Measurements from ENCODE around the gene GDI1. TPM values are rescaled to one million over a fixed set of nuclear protein-coding genes. Genes with fewer than 3 reads are reported as not detected.

The GDI1 gene
- total and polyA plus RNA-seq, 9 of the 15 experiments (the other 6 are each of a cell fraction or from before 2014, with no cell fraction given) = 0.97 to 82.6 (median 37.5) TPM

DNA sequence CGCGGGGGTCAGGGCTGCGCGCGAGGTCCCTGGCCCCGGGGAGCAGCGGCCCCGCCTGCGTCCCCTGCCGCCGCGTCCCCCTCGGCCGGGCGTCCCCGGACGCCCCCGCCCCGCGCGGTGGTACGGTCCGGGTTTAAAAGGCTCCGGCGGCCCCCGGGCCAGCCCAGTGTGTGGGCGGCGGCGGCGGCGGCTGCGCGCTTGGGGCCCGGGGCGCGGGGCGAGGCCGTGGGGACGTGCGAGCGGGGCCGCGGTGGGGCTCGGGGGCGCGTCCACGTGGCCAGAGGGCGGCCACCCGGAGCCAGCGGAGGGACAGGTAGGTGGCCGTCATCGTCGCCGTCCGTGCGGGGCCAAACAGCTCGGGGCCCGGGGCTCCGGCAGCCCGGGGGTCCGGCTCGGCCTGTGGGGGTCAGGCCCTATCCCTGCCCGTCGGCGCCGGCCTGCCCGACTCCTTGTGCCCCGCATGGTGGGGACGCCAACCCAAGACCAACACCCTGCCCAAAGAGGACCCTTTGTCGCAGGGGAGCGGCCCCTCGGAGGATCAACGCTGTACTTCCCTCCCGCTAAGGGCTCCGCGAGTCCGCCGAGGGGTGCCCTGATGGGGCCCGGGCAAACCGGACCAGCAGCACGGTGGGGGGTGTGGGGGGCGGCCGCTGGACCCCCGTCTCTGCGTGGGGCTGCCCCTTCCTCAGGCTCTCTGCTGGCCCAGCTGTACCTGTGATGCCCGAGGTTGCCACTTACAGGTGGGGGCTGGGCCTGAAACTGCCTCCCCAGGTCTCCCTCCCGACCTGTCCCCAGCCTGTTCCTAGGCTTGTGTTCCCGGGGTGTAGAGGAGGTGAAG lies 21.4 kb downstream of the GDI1 start, which contains the start of gene PLXNA3:
TSS of gene PLXNA3 (plus strand) at position 166 of the 838 bp plus-strand sequence. CDS start 1,903 bp downstream, outside the sequence.
- Histone ChIP-seq H3K4me1 (replicated peaks in 1 of 2; ENCODE audit: control insufficient read depth in 2 of 2, insufficient read depth in 2 of 2, low read length in 2 of 2) (peaks cover 7 to 50% of the 10 kb centered on the region in 2 experiments; a peak in 3 of 5 replicates), H3K9me3 (replicated peaks; ENCODE audit: control insufficient read depth, insufficient read depth, low read depth, low read length) (no peaks in the 10 kb centered on the region), H3K9me1 (ENCODE audit: control insufficient read depth, insufficient read depth, low read length) (no peaks in the 10 kb centered on the region), H3K4me2 (ENCODE audit: insufficient read depth, low read length) (peak within 1 kb of the TSS; percentile 81), H3K79me2 (ENCODE audit: control insufficient read depth, insufficient read depth, low read length) (peaks cover 30% of the 10 kb centered on the region), H3K9ac (ENCODE audit: insufficient read depth in 1 of 2, low read depth in 2 of 2, low read length in 2 of 2) (peak within 1 kb of the TSS; percentile 66 to 92), H4K20me1 (replicated peaks; ENCODE audit: control insufficient read depth, insufficient read depth, low read length) (peaks cover 3% of the 10 kb centered on the region; the same call in 1 of the 2 replicates), H3K27ac (ENCODE audit: extremely low read depth, low read depth, low read length) (peak within 1 kb of the TSS; percentile 74), H3K4me3 (peak within 1 kb of the TSS; percentile 59), H2AFZ (ENCODE audit: low read depth, low read length) (peak within 1 kb of the TSS; percentile 87), H3K36me3 (ENCODE audit: control insufficient read depth, insufficient read depth, low read length) (peaks cover 30% of the 10 kb centered on the region; the same call in 2 of the 3 replicates), H3K27me3 (ENCODE audit: control insufficient read depth in 2 of 2, insufficient read depth in 2 of 2, low read length in 2 of 2) (no peaks in the 10 kb centered on the region)
- ATAC-seq = peak; percentile 66
- peak; percentile 70 to 87 (median 82) for DNase-seq (ENCODE audit: extremely low read depth in 1 of 4, low spot score in 3 of 4)
- BruUV-seq (replicated peaks) = TSS peak; percentile 79
- intact Hi-C loops (cut with micrococcal nuclease) = no loop called here
- ChIA-PET CTCF (ENCODE audit: low intra/inter-chr PET ratio) (interaction anchor here (1.2 kb wide), 1 partner anchor 76 kb away, joined by 3 read pairs; no protein-coding TSS in a partner anchor), POLR2A (interaction anchor here (0.6 to 2.9 kb wide), 12 partner anchors 10 to 75 kb away, joined by 3 to 11 read pairs (median 4); partner anchors contain the start of genes ATP6AP1, LAGE3 and UBL4A)
- in situ Hi-C loops (cut with MboI) = no loop called here
- FAIRE-seq = no peak
- 0% methylated on average over 7 of the region's 88 CpGs for WGBS (ENCODE audit: insufficient coverage, low coverage, missing lambda C conversion rate)
- TF ChIP-seq NONO (IDR thresholded peaks at IDR 0.05; ENCODE audit: low read depth in 2 of 2, low read length in 1 of 2) (peak; percentile 97 to 99), ZBTB7A (IDR thresholded peaks at IDR 0.05; ENCODE audit: borderline replicate concordance, control insufficient read depth, low read depth, low read length) (peak; percentile 17; the same call in 1 of the 2 replicates), TBP (optimal IDR thresholded peaks at IDR 0.05; ENCODE audit: low read depth, low read length) (peak; percentile 94), ZNF717 (CRISPR knock-in tag; IDR thresholded peaks at IDR 0.05) (no peak), ARID2 (IDR thresholded peaks at IDR 0.05) (no peak), ATF7 (IDR thresholded peaks at IDR 0.05) (peak; percentile 96), KAT8 (IDR thresholded peaks at IDR 0.05; ENCODE audit: low read depth) (no peak), MTA3 (IDR thresholded peaks at IDR 0.05; ENCODE audit: borderline replicate concordance) (peak; percentile 81; the same call in 1 of the 2 replicates), RFX1 (IDR thresholded peaks at IDR 0.05) (no peak), E2F3 (CRISPR knock-in tag; IDR thresholded peaks at IDR 0.05) (0 out of 2 replicates have a peak, but pooled peaks have one; percentile 25), HIVEP1 (CRISPR knock-in tag; IDR thresholded peaks at IDR 0.05) (no peak), RB1 (IDR thresholded peaks at IDR 0.05; ENCODE audit: low read depth) (peak; percentile 77), FUS (optimal IDR thresholded peaks at IDR 0.05; ENCODE audit: low read depth, low read length) (no peak), ERF (CRISPR knock-in tag; IDR thresholded peaks at IDR 0.05) (no peak), MTA1 (IDR thresholded peaks at IDR 0.05; ENCODE audit: borderline replicate concordance) (no peak)
- TF ChIP-seq, protein P1, sequence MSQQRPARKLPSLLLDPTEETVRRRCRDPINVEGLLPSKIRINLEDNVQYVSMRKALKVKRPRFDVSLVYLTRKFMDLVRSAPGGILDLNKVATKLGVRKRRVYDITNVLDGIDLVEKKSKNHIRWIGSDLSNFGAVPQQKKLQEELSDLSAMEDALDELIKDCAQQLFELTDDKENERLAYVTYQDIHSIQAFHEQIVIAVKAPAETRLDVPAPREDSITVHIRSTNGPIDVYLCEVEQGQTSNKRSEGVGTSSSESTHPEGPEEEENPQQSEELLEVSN (IDR thresholded peaks at IDR 0.05; ENCODE audit: borderline replicate concordance in 1 of 2, extremely low read depth in 1 of 2, insufficient read depth in 1 of 2, insufficient read length in 1 of 2, low read depth in 1 of 2, low read length in 1 of 2, poor library complexity in 1 of 2, severe bottlenecking in 1 of 2) = peak in 1 of 2 experiments; percentile 24
- TF ChIP-seq, protein P2, sequence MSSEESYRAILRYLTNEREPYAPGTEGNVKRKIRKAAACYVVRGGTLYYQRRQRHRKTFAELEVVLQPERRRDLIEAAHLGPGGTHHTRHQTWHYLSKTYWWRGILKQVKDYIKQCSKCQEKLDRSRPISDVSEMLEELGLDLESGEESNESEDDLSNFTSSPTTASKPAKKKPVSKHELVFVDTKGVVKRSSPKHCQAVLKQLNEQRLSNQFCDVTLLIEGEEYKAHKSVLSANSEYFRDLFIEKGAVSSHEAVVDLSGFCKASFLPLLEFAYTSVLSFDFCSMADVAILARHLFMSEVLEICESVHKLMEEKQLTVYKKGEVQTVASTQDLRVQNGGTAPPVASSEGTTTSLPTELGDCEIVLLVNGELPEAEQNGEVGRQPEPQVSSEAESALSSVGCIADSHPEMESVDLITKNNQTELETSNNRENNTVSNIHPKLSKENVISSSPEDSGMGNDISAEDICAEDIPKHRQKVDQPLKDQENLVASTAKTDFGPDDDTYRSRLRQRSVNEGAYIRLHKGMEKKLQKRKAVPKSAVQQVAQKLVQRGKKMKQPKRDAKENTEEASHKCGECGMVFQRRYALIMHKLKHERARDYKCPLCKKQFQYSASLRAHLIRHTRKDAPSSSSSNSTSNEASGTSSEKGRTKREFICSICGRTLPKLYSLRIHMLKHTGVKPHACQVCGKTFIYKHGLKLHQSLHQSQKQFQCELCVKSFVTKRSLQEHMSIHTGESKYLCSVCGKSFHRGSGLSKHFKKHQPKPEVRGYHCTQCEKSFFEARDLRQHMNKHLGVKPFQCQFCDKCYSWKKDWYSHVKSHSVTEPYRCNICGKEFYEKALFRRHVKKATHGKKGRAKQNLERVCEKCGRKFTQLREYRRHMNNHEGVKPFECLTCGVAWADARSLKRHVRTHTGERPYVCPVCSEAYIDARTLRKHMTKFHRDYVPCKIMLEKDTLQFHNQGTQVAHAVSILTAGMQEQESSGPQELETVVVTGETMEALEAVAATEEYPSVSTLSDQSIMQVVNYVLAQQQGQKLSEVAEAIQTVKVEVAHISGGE (CRISPR knock-in tag; IDR thresholded peaks at IDR 0.05) = 0 out of 6 replicates have a peak, but pooled peaks of 1 of the 3 experiments have one; percentile 28
